ENCODE measurements around the gene TPRX2. TPM values are rescaled to one million over a fixed set of nuclear protein-coding genes. Genes with fewer than 3 reads are reported as not detected.

TPRX2 gene
- total RNA-seq, 1 experiment from 2014 or later, result not detected

DNA sequence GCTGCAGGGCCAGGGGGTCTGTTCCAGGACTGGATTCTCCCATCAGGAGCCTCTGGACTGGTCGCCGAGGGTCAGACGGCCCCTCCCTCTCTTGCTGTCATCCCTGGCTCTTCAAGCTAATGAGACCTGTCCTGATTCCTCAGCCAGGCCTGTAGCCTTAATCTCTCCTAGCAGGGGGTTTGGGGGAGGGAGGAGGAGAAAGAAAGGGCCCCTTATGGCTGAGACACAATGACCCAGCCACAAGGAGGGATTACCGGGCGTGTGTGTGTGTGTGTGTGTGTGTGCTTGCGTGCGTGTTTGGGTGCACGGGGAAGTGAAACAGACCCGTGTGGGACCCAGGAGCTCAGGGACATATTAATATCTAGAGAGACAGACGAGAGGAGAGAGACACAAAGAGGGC lies 39.2 kb upstream of the TPRX2 start:
- BruUV-seq (replicated peaks), result no TSS peak
- H2AFZ ChIP-seq (ENCODE audit: low read depth, low read length, poor library complexity, severe bottlenecking), result no peak overlapping the region
- H3K9ac ChIP-seq (ENCODE audit: low read length), result no peak overlapping the region

DNA sequence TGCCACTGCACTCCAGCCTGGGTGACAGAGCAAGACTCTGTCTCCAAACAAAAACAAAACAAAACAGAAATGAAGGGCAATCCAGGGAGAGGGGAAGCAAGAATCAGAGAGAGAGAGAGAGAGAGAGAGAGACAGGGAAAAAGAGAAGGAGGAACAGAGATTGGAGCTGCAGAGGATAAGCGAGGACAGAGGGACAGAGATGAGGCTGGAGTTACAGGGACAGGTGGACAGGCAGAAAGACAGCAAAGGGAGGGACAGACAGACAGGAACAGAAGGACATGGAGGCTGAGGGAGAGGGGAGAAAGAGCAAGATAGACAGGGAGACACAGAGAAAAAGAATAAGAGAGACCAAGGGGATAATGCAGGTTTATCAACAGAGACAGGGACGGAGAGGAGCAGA lies 38.6 kb upstream of the TPRX2 start:
- H4K20me1 ChIP-seq (ENCODE audit: insufficient read depth), result no peaks in the 10 kb centered on the region
- H3K36me3 ChIP-seq (ENCODE audit: control insufficient read depth in 1 of 2, insufficient read depth in 2 of 2, low read length in 2 of 2), result no peaks in the 10 kb centered on the region
- ChIA-PET CTCF (no interaction called here), POLR2A (no interaction called here), RAD21 (ENCODE audit: low non-redundant PET in 1 of 2, low total read pairs in 2 of 2, uncharacterized antibody in 2 of 2, unreplicated experiment in 2 of 2) (interaction anchor here in 1 of 2 experiments (0.7 kb wide), 1 partner anchor 91 kb away, joined by 3 read pairs; no protein-coding TSS in a partner anchor)
- H3K4me2 ChIP-seq (ENCODE audit: low read length), result no peak overlapping the region
- H3K79me2 ChIP-seq (ENCODE audit: insufficient read depth, low read length), result no peaks in the 10 kb centered on the region
- H3K27ac ChIP-seq (ENCODE audit: low read depth, low read length), result no peak overlapping the region
- BruUV-seq (replicated peaks), result no TSS peak
- H3K4me1 ChIP-seq (ENCODE audit: control insufficient read depth in 1 of 2, insufficient read depth in 2 of 2, low read length in 2 of 2), result no peaks in the 10 kb centered on the region
- H3K9me3 ChIP-seq (ENCODE audit: control insufficient read depth in 1 of 2, insufficient read depth in 1 of 2, low read depth in 1 of 2, low read length in 2 of 2), result no peaks in the 10 kb centered on the region
- H3K4me3 ChIP-seq (replicated peaks in 1 of 2; ENCODE audit: low read depth in 1 of 2, low read length in 2 of 2), result no peak overlapping the region
- intact Hi-C loops (cut with micrococcal nuclease), result no loop called here
- H3K9ac ChIP-seq (ENCODE audit: low read length), result no peak overlapping the region
- DNase-seq (ENCODE audit: low read depth, low spot score), result no peak
- no peaks in the 10 kb centered on the region; the same call in 1 of the 2 replicates for H3K27me3 ChIP-seq (ENCODE audit: insufficient read depth, low read length)
- no peak for ATAC-seq
- H2AFZ ChIP-seq (ENCODE audit: low read depth, low read length, poor library complexity, severe bottlenecking), result no peak overlapping the region
- no peaks in the 10 kb centered on the region for H3K9me2 ChIP-seq (ENCODE audit: insufficient read depth)
- TF ChIP-seq POLR2A (IDR thresholded peaks at IDR 0.05; ENCODE audit: borderline replicate concordance, extremely low read depth, insufficient read depth, insufficient read length), result no peak
- TF ChIP-seq, protein P1, sequence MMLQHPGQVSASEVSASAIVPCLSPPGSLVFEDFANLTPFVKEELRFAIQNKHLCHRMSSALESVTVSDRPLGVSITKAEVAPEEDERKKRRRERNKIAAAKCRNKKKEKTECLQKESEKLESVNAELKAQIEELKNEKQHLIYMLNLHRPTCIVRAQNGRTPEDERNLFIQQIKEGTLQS (IDR thresholded peaks at IDR 0.05), result no peak
- TF ChIP-seq YY1 (IDR thresholded peaks at IDR 0.05; ENCODE audit: extremely low read depth, insufficient replicate concordance, low read depth, low read length), result no peak
- TF ChIP-seq EZH2 (IDR thresholded peaks at IDR 0.05), result no peak
- no peak for TF ChIP-seq TCF7L2 (IDR thresholded peaks at IDR 0.05; ENCODE audit: borderline replicate concordance, extremely low read depth, insufficient read depth, insufficient read length)
- TF ChIP-seq FOSL1 (IDR thresholded peaks at IDR 0.05; ENCODE audit: low read depth), result no peak
- no peak for TF ChIP-seq ZFX (IDR thresholded peaks at IDR 0.05)
- no peak for TF ChIP-seq EGR1 (IDR thresholded peaks at IDR 0.05; ENCODE audit: low read depth)
- no peak for TF ChIP-seq SRF (IDR thresholded peaks at IDR 0.05; ENCODE audit: low read depth)
- TF ChIP-seq, protein P2, sequence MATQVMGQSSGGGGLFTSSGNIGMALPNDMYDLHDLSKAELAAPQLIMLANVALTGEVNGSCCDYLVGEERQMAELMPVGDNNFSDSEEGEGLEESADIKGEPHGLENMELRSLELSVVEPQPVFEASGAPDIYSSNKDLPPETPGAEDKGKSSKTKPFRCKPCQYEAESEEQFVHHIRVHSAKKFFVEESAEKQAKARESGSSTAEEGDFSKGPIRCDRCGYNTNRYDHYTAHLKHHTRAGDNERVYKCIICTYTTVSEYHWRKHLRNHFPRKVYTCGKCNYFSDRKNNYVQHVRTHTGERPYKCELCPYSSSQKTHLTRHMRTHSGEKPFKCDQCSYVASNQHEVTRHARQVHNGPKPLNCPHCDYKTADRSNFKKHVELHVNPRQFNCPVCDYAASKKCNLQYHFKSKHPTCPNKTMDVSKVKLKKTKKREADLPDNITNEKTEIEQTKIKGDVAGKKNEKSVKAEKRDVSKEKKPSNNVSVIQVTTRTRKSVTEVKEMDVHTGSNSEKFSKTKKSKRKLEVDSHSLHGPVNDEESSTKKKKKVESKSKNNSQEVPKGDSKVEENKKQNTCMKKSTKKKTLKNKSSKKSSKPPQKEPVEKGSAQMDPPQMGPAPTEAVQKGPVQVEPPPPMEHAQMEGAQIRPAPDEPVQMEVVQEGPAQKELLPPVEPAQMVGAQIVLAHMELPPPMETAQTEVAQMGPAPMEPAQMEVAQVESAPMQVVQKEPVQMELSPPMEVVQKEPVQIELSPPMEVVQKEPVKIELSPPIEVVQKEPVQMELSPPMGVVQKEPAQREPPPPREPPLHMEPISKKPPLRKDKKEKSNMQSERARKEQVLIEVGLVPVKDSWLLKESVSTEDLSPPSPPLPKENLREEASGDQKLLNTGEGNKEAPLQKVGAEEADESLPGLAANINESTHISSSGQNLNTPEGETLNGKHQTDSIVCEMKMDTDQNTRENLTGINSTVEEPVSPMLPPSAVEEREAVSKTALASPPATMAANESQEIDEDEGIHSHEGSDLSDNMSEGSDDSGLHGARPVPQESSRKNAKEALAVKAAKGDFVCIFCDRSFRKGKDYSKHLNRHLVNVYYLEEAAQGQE (IDR thresholded peaks at IDR 0.05; ENCODE audit: low read depth), result no peak
- no peak for TF ChIP-seq POLR2AphosphoS5 (IDR thresholded peaks at IDR 0.05; ENCODE audit: low read depth, low read length)
- TF ChIP-seq SP1 (IDR thresholded peaks at IDR 0.05; ENCODE audit: low read depth), result no peak
- TF ChIP-seq, protein P3, sequence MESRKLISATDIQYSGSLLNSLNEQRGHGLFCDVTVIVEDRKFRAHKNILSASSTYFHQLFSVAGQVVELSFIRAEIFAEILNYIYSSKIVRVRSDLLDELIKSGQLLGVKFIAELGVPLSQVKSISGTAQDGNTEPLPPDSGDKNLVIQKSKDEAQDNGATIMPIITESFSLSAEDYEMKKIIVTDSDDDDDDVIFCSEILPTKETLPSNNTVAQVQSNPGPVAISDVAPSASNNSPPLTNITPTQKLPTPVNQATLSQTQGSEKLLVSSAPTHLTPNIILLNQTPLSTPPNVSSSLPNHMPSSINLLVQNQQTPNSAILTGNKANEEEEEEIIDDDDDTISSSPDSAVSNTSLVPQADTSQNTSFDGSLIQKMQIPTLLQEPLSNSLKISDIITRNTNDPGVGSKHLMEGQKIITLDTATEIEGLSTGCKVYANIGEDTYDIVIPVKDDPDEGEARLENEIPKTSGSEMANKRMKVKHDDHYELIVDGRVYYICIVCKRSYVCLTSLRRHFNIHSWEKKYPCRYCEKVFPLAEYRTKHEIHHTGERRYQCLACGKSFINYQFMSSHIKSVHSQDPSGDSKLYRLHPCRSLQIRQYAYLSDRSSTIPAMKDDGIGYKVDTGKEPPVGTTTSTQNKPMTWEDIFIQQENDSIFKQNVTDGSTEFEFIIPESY (IDR thresholded peaks at IDR 0.05; ENCODE audit: extremely low read depth, insufficient replicate concordance, low read length), result no peak
- no peak for TF ChIP-seq ZNF274 (IDR thresholded peaks at IDR 0.05; ENCODE audit: low read depth, low read length)
- TF ChIP-seq JUND (IDR thresholded peaks at IDR 0.05), result no peak
- no peak for TF ChIP-seq ELF1 (IDR thresholded peaks at IDR 0.05; ENCODE audit: borderline replicate concordance, low read depth)

More for the DNA sequence above, 39.2 kb upstream of the TPRX2 start:
- Histone ChIP-seq H3K9me3 (ENCODE audit: control insufficient read depth in 1 of 2, insufficient read depth in 1 of 2, low read depth in 1 of 2, low read length in 2 of 2) (no peaks in the 10 kb centered on the region), H4K20me1 (ENCODE audit: insufficient read depth) (no peaks in the 10 kb centered on the region), H3K27me3 (ENCODE audit: insufficient read depth, low read length) (no peaks in the 10 kb centered on the region; the same call in 1 of the 2 replicates), H3K4me2 (ENCODE audit: low read length) (no peak overlapping the region), H3K9me2 (ENCODE audit: insufficient read depth) (no peaks in the 10 kb centered on the region), H3K36me3 (ENCODE audit: control insufficient read depth in 1 of 2, insufficient read depth in 2 of 2, low read length in 2 of 2) (no peaks in the 10 kb centered on the region), H3K27ac (ENCODE audit: low read depth, low read length) (no peak overlapping the region), H3K79me2 (ENCODE audit: insufficient read depth, low read length) (no peaks in the 10 kb centered on the region), H3K4me1 (ENCODE audit: control insufficient read depth in 1 of 2, insufficient read depth in 2 of 2, low read length in 2 of 2) (no peaks in the 10 kb centered on the region), H3K4me3 (replicated peaks in 1 of 2; ENCODE audit: low read depth in 1 of 2, low read length in 2 of 2) (no peak overlapping the region)
- ChIA-PET POLR2A (no interaction called here), RAD21 (ENCODE audit: low non-redundant PET in 1 of 2, low total read pairs in 2 of 2, uncharacterized antibody in 2 of 2, unreplicated experiment in 2 of 2) (interaction anchor here in 1 of 2 experiments (0.7 kb wide), 1 partner anchor 90 kb away, joined by 3 read pairs; no protein-coding TSS in a partner anchor), CTCF (no interaction called here)
- intact Hi-C loops (cut with micrococcal nuclease), result no loop called here
- no peak for ATAC-seq
- TF ChIP-seq EZH2 (IDR thresholded peaks at IDR 0.05), result no peak
- TF ChIP-seq EZH2phosphoT487 (IDR thresholded peaks at IDR 0.05; ENCODE audit: borderline replicate concordance), result no peak
- no peak for DNase-seq (ENCODE audit: low read depth, low spot score)
